ENCODE measurements around the gene SOCS7.

SOCS7 gene

DNA sequence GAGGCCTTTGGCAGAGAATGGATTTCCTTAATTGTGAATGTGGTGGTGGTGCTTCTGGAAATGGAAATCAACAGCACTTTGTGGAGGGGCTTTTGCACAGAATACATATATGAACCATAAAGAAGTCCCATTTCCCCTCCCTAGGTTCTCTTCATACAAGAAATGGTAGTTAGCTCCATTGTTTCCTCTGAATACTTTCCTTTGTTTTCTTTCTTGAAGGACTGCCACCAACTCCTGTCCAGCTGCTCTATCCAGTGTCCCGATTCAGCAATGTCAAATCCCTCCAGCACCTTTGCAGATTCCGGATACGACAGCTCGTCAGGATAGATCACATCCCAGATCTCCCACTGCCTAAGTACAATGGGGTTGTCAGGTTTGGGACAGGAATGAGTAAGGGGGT is 43.4 kb downstream of the SOCS7 start:
- no peak overlapping the region for H3K4me3 ChIP-seq (ENCODE audit: low read length)
- no peak for DNase-seq (ENCODE audit: low read depth)
- TF ChIP-seq, protein P1, sequence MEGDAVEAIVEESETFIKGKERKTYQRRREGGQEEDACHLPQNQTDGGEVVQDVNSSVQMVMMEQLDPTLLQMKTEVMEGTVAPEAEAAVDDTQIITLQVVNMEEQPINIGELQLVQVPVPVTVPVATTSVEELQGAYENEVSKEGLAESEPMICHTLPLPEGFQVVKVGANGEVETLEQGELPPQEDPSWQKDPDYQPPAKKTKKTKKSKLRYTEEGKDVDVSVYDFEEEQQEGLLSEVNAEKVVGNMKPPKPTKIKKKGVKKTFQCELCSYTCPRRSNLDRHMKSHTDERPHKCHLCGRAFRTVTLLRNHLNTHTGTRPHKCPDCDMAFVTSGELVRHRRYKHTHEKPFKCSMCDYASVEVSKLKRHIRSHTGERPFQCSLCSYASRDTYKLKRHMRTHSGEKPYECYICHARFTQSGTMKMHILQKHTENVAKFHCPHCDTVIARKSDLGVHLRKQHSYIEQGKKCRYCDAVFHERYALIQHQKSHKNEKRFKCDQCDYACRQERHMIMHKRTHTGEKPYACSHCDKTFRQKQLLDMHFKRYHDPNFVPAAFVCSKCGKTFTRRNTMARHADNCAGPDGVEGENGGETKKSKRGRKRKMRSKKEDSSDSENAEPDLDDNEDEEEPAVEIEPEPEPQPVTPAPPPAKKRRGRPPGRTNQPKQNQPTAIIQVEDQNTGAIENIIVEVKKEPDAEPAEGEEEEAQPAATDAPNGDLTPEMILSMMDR (IDR thresholded peaks at IDR 0.05; ENCODE audit: insufficient read depth, low read depth, low read length, missing control alignments): no peak

DNA sequence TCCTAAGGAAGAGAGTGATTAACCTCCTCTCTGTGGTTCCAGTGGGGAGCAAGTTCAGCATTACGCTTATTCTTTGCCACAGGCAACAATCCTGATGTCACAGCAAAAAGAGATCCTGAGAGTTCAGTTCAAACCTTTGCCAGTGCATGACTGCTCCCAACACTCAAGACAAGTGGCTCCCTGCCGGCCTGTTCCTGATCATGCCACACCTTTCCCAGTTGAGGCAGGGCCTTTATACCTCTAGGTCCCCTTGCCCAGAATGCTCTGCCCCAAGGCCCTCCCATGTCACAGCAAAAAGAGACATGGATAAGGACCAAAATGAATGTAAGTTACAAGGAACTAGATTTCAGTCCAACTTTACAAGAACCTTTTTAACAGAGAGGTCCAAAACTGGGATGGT is 45.6 kb downstream of the SOCS7 start:
- no peak overlapping the region for H3K4me3 ChIP-seq (ENCODE audit: low read length)
- no peak for DNase-seq (ENCODE audit: low read depth)
- TF ChIP-seq, protein P1 (IDR thresholded peaks at IDR 0.05; ENCODE audit: insufficient read depth, low read depth, low read length, missing control alignments): no peak

DNA sequence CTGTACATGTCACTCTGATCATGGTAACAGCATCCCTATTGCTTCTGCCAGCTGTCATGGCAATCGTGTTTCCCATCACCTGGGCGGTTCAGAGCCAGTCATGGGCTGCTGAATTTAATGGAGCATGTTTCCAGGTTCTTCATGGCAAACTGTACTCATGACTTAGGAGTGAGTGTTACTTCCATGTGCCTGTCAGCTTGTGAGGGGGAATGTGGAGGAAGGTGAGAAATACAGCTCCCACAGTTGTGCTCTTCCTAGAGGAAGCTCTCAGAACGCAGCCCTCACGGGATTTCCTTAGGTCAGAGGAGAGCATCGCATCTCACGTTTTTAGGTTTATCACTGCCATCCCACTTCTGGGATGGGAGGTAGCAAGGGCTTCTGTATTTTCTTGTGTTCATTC is 48.6 kb downstream of the SOCS7 start:
- H3K4me3 ChIP-seq (ENCODE audit: low read length): no peak overlapping the region
- no peak for DNase-seq (ENCODE audit: low read depth)
- TF ChIP-seq, protein P1 (IDR thresholded peaks at IDR 0.05; ENCODE audit: insufficient read depth, low read depth, low read length, missing control alignments): no peak

DNA sequence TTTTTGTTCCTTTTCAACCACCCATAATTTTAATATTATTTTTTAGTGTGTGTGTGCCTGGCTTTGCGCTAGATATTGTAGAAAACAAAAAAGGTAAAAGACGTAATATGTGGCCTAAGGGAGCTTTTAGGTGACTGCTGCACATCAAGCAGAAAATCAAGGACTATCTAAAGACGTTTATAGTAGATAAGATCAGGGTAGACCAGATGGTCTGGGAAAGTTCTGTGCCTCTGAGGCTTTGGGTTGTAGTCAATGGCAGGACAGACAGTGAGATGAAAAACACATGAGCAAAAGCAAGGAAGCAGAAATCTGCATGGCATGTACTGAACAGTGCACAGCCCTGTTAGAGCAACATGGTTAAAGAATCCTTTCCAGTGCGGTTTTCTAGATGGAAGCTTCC is 49.8 kb downstream of the SOCS7 start:
- no peak overlapping the region for H3K4me3 ChIP-seq (ENCODE audit: low read length)
- DNase-seq (ENCODE audit: low read depth): no peak
- TF ChIP-seq, protein P1 (IDR thresholded peaks at IDR 0.05; ENCODE audit: insufficient read depth, low read depth, low read length, missing control alignments): no peak

GRCh38 chr17:38402897-38403296 is 51.3 kb downstream of the SOCS7 start:
- no peak for DNase-seq (ENCODE audit: low read depth)
- no peak overlapping the region for H3K4me3 ChIP-seq (ENCODE audit: low read length)
- TF ChIP-seq, protein P1 (IDR thresholded peaks at IDR 0.05; ENCODE audit: insufficient read depth, low read depth, low read length, missing control alignments): peak; percentile 18

- TF ChIP-seq, protein P1 (IDR thresholded peaks at IDR 0.05; ENCODE audit: insufficient read depth, low read depth, low read length, missing control alignments): no peak
- DNase-seq (ENCODE audit: low read depth): peak; percentile 32
- no peak overlapping the region for H3K4me3 ChIP-seq (ENCODE audit: low read length)
These were observed 51.8 kb downstream of the SOCS7 start for GRCh38 chr17:38403491-38403890.

GRCh38 chr17:38404174-38404943 is 52.7 kb downstream of the SOCS7 start:
- TF ChIP-seq, protein P1 (IDR thresholded peaks at IDR 0.05; ENCODE audit: insufficient read depth, low read depth, low read length, missing control alignments): no peak
- H3K4me3 ChIP-seq (ENCODE audit: low read length): no peak overlapping the region
- no peak for DNase-seq (ENCODE audit: low read depth)
